NB4 (cell line): ENCODE data around the gene GALNTL6.

Experiments used
- DNase-seq: peaks from one replicate; pipeline ENCODE4 v3.0.0; 2010; ENCODE audit warnings: low read depth
- H3K4me3 ChIP-seq: one replicate; pipeline ENCODE4 v1.5.1; 2011; ENCODE audit warnings: mild to moderate bottlenecking, low read depth, low read length, moderate library complexity
- CTCF ChIP-seq: IDR thresholded peaks from one replicate; pipeline ENCODE4 v1.5.1; 2012; ENCODE audit warnings: low read depth, low read length
- MYC ChIP-seq: IDR thresholded peaks from 2 replicates; pipeline ENCODE4 v1.6.1; 2011; ENCODE audit warnings: low read depth, low read length
- POLR2A ChIP-seq: IDR thresholded peaks from 2 replicates; pipeline ENCODE4 v1.6.1; 2011; ENCODE audit warnings: mild to moderate bottlenecking; ENCODE audit not compliant: insufficient read length; ENCODE audit errors: extremely low read depth
- TF ChIP-seq, protein P1 (sequence below): IDR thresholded peaks from 2 replicates; pipeline ENCODE4 v1.6.1; 2011; ENCODE audit warnings: low read depth, low read length

The GALNTL6 gene

DNA sequence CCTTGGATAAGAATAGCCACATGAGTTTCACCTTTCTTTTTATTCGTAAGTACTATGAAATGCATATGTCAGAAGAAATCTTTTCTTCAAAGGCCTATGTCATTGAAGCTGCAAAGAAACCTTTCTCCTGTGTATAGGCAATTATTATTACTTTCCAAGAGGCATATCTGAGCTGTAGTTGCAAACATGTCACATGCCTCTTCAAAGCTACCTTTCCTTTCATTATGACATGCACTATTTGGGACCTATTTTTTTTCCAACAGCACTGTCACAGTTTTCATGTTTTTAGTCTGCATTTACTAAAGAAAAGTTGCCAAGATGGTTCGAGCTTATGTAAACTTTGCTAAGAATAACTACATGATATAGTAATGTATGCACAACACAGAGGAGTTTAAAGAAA is 806.6 kb downstream of the GALNTL6 start:
- TF ChIP-seq CTCF (no peak), POLR2A (no peak), MYC (no peak)
- TF ChIP-seq, protein P1, sequence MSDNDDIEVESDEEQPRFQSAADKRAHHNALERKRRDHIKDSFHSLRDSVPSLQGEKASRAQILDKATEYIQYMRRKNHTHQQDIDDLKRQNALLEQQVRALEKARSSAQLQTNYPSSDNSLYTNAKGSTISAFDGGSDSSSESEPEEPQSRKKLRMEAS = no peak
- DNase-seq = no peak
- no peak overlapping the region for H3K4me3 ChIP-seq

GRCh38 chr4:172628263-172628662 is 815.1 kb downstream of the GALNTL6 start:
- TF ChIP-seq CTCF (no peak), POLR2A (no peak), MYC (no peak)
- TF ChIP-seq, protein P1 = no peak
- DNase-seq = no peak
- H3K4me3 ChIP-seq = no peak overlapping the region

DNA sequence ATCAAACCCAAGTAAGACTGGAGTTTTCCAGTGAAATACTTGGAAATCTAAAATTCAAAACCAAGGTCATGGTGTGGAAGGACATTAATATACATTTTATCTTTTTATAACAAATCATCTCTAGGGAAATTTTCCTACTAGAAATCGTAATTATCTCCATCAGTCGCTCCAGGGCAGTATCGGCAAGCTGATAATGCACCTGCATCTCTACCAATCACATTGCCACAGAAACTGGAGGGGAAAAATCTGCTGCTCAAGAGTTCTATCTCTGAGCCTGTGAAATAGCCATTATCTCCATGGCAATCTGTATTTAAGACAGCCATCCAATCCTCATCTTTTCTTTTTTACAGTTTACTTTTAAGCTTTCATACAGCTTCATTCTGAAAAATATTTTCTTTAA is 817.1 kb downstream of the GALNTL6 start:
- DNase-seq = no peak
- TF ChIP-seq CTCF (no peak), MYC (no peak), POLR2A (no peak)
- TF ChIP-seq, protein P1 = no peak
- no peak overlapping the region for H3K4me3 ChIP-seq

GRCh38 chr4:172631832-172632231 is 818.6 kb downstream of the GALNTL6 start:
- DNase-seq = no peak
- H3K4me3 ChIP-seq = no peak overlapping the region
- TF ChIP-seq CTCF (no peak), POLR2A (no peak), MYC (no peak)
- TF ChIP-seq, protein P1 = no peak

DNA sequence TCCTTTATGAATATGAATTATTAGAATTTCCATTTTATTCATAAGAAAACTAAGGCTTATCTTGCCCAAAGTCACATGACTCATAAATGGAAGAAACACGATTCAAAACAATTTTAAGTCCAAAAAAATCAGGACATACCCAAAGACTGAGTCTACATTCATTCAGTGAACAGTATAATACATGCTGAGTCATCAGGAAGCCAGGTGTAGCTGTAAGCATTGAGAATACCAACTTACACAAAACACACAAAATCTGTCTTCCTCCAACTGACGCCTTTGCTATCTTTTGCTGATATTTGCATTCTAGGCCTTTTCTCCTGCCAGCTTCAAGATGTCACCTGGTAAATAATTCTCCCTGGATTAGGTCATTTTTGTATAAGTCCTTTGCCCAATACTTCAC is 835.3 kb downstream of the GALNTL6 start:
- TF ChIP-seq POLR2A = no peak
- TF ChIP-seq CTCF = no peak
- TF ChIP-seq, protein P1 = no peak
- TF ChIP-seq MYC = no peak
- no peak for DNase-seq
- H3K4me3 ChIP-seq = no peak overlapping the region

- H3K4me3 ChIP-seq = no peak overlapping the region
- TF ChIP-seq CTCF (no peak), POLR2A (no peak), MYC (no peak)
- TF ChIP-seq, protein P1 = no peak
- no peak for DNase-seq
These were observed 835.9 kb downstream of the GALNTL6 start for GRCh38 chr4:172649143-172649542.
